ENCODE results near the gene C12orf57. TPM values are rescaled to one million over a fixed set of nuclear protein-coding genes. Genes with fewer than 3 reads are reported as not detected.

C12orf57 gene
- total and polyA plus RNA-seq, 10 of the 15 experiments (the other 5 are each of a cell fraction or from before 2014, with no cell fraction given), result 64.5 to 377 (median 211) TPM

DNA sequence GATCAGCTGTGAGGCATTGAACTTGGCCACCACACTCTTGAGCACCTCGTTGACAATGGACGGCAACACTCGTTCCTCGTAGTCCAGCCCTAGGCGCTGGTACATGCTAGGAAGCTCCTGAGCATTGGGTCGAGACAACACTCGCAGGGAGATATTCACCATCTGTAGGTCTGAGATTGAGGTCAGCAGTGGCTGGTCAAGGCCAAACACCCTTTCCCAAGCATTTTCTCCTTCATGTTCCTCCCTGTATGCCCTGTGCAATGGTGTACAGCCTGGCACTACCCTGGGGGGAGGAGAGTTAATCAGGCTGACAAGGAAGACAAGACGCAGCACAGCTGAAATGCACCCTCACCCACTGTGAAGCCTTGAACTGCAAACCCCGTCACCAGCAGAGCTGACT lies 24.6 kb downstream of the C12orf57 start (continued):
- no peak for TF ChIP-seq SMAD1 (IDR thresholded peaks at IDR 0.05; ENCODE audit: low read depth, partially characterized antibody)
- TF ChIP-seq POU2F2 (IDR thresholded peaks at IDR 0.05; ENCODE audit: borderline replicate concordance, low read depth, low read length), result no peak

DNA sequence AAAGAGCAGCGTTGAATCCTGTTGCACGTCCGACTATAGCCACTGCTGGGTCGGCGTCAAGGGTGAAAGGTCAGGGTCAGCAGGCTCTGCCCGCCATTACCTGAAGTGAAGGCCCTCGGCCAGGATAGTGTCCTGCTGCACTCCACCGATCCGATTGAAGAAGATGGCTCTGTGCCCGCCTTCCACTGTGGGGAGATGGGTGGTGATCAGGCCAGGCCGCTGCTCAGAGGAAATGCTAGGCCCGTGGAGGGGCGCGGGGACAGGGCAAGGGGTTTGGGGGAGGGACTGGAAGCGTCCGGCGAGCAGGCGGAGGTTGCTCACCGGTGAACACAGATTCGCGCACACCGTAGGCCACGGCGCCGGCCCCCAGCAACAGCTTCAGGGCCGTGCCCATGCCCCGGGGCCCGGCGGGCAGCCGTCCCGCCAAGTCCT lies 26.3 kb downstream of the C12orf57 start:
- Histone ChIP-seq H2AFZ (ENCODE audit: control insufficient read depth, low read depth, low read length) (peak overlapping the region; percentile 59), H3K4me1 (ENCODE audit: control insufficient read depth, insufficient read depth, low read length) (peaks cover 21% of the 10 kb centered on the region), H3K79me2 (ENCODE audit: control insufficient read depth, insufficient read depth, low read length) (peaks cover 59% of the 10 kb centered on the region), H3K4me3 (peak overlapping the region; percentile 72), H3K9ac (ENCODE audit: control insufficient read depth, insufficient read depth, low read length) (peak overlapping the region; percentile 97), H3K4me2 (ENCODE audit: control insufficient read depth, insufficient read depth) (peak overlapping the region; percentile 48), H4K20me1 (ENCODE audit: control insufficient read depth, insufficient read depth) (no peaks in the 10 kb centered on the region; the same call in 1 of the 2 replicates), H3K36me3 (ENCODE audit: control insufficient read depth in 2 of 2, insufficient read depth in 2 of 2, low read length in 1 of 2) (peaks cover 27 to 48% of the 10 kb centered on the region in 2 experiments), H3K27ac (ENCODE audit: control insufficient read depth, insufficient read depth) (peak overlapping the region; percentile 65), H3K27me3 (replicated peaks in 1 of 2; ENCODE audit: control insufficient read depth in 2 of 2, insufficient read depth in 2 of 2, low read length in 1 of 2) (no peaks in the 10 kb centered on the region), H3K9me3 (replicated peaks; ENCODE audit: control insufficient read depth, insufficient read depth, low read length) (no peaks in the 10 kb centered on the region)
- ATAC-seq (peak; percentile 47), FAIRE-seq (no peak), DNase-seq (ENCODE audit: low read depth, low spot score) (no peak)
- intact Hi-C loops (cut with micrococcal nuclease; ENCODE audit: unreplicated experiment) (loop anchor here (1.0 to 5.0 kb wide), 3 partner anchors 26 to 122 kb away; partner anchors contain the start of genes C12orf57, C1R and LPCAT3), in situ Hi-C loops (cut with MboI) (loop anchor here (25.0 kb wide), 1 partner anchor 1667 kb away; no protein-coding TSS in a partner anchor)
- ChIA-PET POLR2A (interaction anchor here (1.7 kb wide), 1 partner anchor 32 kb away, joined by 4 read pairs; no protein-coding TSS in a partner anchor), CTCF (interaction anchor here (1.9 to 3.2 kb wide), 3 partner anchors 26 to 141 kb away, joined by 8 to 40 read pairs (median 13); partner anchors contain the start of genes C12orf57 and RNU7-1), RAD21 (ENCODE audit: unreplicated experiment) (no interaction called here), SMC1A (ENCODE audit: uncharacterized antibody, unreplicated experiment) (interaction anchor here (3.1 kb wide), 1 partner anchor 24 kb away, joined by 36 read pairs; no protein-coding TSS in a partner anchor)
- WGBS (ENCODE audit: insufficient coverage, insufficient replicate concordance, low lambda C conversion rate, missing lambda C conversion rate), result under 1% methylated on average over 20 of the region's 31 CpGs
- TSS peak; percentile 68 for BruUV-seq (replicated peaks)
- TF ChIP-seq ZNF274 (IDR thresholded peaks at IDR 0.05; ENCODE audit: insufficient read depth, insufficient read length) (no peak), MTA3 (IDR thresholded peaks at IDR 0.05; ENCODE audit: borderline replicate concordance, low read length) (no peak), NR2F1 (conservative IDR thresholded peaks at IDR 0.05) (peak; percentile 73), WRNIP1 (IDR thresholded peaks at IDR 0.05; ENCODE audit: borderline replicate concordance, low read depth, low read length) (peak; percentile 63; the same call in 1 of the 2 replicates), NR2C1 (IDR thresholded peaks at IDR 0.05) (peak; percentile 87), SMAD5 (IDR thresholded peaks at IDR 0.05; ENCODE audit: low read depth) (peak; percentile 17; the same call in 1 of the 2 replicates), BRCA1 (IDR thresholded peaks at IDR 0.05; ENCODE audit: low read depth, low read length) (no peak)
- TF ChIP-seq, protein P1, sequence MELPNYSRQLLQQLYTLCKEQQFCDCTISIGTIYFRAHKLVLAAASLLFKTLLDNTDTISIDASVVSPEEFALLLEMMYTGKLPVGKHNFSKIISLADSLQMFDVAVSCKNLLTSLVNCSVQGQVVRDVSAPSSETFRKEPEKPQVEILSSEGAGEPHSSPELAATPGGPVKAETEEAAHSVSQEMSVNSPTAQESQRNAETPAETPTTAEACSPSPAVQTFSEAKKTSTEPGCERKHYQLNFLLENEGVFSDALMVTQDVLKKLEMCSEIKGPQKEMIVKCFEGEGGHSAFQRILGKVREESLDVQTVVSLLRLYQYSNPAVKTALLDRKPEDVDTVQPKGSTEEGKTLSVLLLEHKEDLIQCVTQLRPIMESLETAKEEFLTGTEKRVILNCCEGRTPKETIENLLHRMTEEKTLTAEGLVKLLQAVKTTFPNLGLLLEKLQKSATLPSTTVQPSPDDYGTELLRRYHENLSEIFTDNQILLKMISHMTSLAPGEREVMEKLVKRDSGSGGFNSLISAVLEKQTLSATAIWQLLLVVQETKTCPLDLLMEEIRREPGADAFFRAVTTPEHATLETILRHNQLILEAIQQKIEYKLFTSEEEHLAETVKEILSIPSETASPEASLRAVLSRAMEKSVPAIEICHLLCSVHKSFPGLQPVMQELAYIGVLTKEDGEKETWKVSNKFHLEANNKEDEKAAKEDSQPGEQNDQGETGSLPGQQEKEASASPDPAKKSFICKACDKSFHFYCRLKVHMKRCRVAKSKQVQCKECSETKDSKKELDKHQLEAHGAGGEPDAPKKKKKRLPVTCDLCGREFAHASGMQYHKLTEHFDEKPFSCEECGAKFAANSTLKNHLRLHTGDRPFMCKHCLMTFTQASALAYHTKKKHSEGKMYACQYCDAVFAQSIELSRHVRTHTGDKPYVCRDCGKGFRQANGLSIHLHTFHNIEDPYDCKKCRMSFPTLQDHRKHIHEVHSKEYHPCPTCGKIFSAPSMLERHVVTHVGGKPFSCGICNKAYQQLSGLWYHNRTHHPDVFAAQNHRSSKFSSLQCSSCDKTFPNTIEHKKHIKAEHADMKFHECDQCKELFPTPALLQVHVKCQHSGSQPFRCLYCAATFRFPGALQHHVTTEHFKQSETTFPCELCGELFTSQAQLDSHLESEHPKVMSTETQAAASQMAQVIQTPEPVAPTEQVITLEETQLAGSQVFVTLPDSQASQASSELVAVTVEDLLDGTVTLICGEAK (IDR thresholded peaks at IDR 0.05; ENCODE audit: borderline replicate concordance), result no peak
- TF ChIP-seq, protein P2, sequence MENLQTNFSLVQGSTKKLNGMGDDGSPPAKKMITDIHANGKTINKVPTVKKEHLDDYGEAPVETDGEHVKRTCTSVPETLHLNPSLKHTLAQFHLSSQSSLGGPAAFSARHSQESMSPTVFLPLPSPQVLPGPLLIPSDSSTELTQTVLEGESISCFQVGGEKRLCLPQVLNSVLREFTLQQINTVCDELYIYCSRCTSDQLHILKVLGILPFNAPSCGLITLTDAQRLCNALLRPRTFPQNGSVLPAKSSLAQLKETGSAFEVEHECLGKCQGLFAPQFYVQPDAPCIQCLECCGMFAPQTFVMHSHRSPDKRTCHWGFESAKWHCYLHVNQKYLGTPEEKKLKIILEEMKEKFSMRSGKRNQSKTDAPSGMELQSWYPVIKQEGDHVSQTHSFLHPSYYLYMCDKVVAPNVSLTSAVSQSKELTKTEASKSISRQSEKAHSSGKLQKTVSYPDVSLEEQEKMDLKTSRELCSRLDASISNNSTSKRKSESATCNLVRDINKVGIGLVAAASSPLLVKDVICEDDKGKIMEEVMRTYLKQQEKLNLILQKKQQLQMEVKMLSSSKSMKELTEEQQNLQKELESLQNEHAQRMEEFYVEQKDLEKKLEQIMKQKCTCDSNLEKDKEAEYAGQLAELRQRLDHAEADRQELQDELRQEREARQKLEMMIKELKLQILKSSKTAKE (IDR thresholded peaks at IDR 0.05; ENCODE audit: low read depth, poor library complexity, severe bottlenecking), result no peak
- TF ChIP-seq, protein P3, sequence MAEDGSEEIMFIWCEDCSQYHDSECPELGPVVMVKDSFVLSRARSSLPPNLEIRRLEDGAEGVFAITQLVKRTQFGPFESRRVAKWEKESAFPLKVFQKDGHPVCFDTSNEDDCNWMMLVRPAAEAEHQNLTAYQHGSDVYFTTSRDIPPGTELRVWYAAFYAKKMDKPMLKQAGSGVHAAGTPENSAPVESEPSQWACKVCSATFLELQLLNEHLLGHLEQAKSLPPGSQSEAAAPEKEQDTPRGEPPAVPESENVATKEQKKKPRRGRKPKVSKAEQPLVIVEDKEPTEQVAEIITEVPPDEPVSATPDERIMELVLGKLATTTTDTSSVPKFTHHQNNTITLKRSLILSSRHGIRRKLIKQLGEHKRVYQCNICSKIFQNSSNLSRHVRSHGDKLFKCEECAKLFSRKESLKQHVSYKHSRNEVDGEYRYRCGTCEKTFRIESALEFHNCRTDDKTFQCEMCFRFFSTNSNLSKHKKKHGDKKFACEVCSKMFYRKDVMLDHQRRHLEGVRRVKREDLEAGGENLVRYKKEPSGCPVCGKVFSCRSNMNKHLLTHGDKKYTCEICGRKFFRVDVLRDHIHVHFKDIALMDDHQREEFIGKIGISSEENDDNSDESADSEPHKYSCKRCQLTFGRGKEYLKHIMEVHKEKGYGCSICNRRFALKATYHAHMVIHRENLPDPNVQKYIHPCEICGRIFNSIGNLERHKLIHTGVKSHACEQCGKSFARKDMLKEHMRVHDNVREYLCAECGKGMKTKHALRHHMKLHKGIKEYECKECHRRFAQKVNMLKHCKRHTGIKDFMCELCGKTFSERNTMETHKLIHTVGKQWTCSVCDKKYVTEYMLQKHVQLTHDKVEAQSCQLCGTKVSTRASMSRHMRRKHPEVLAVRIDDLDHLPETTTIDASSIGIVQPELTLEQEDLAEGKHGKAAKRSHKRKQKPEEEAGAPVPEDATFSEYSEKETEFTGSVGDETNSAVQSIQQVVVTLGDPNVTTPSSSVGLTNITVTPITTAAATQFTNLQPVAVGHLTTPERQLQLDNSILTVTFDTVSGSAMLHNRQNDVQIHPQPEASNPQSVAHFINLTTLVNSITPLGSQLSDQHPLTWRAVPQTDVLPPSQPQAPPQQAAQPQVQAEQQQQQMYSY (CRISPR knock-in tag; IDR thresholded peaks at IDR 0.05), result no peak

Data from GM12878 (cell line).